PFSK-1 (cell line): Measurements from ENCODE around the gene CROCC2.

ENCODE experiments used
- FOXP2 ChIP-seq: optimal IDR thresholded peaks from 2 replicates; pipeline ENCODE3; 2011; ENCODE audit warnings: borderline replicate concordance, control low read depth, inconsistent platforms; ENCODE audit not compliant: insufficient read depth; ENCODE audit errors: extremely low read length, extremely low read depth
- POLR2AphosphoS5 ChIP-seq: IDR thresholded peaks from 2 replicates; pipeline ENCODE4 v1.6.1; 2012; ENCODE audit warnings: low read depth, mild to moderate bottlenecking, control low read depth, low read length, moderate library complexity
- REST ChIP-seq, 2 experiments: IDR thresholded peaks; 2 replicates each; pipeline versions ENCODE4 v1.6.1 to v1.8.0; 2011 to 2012; ENCODE audit warnings: low read depth in 2 of 2, low read length in 2 of 2, control low read depth in 1 of 2, inconsistent platforms in 1 of 2, mild to moderate bottlenecking in 1 of 2, moderate library complexity in 1 of 2; ENCODE audit not compliant: insufficient read depth in 1 of 2
- SIN3A ChIP-seq: IDR thresholded peaks from 2 replicates; pipeline ENCODE4 v1.6.1; 2012; ENCODE audit warnings: mild to moderate bottlenecking, low read length, moderate library complexity, borderline replicate concordance; ENCODE audit not compliant: insufficient read depth
- TAF1 ChIP-seq: IDR thresholded peaks from 2 replicates; pipeline ENCODE4 v1.6.1; 2012; ENCODE audit warnings: low read length, control low read depth, borderline replicate concordance; ENCODE audit not compliant: insufficient read depth

Gene CROCC2

GRCh38 chr2:240886678-240887609 is 19.2 kb upstream of the CROCC2 start:
- TF ChIP-seq SIN3A (no peak), REST (IDR thresholded peaks at IDR 0.05; ENCODE audit: insufficient read depth in 1 of 2, low read depth in 2 of 2, low read length in 2 of 2) (no peak), TAF1 (no peak), FOXP2 (no peak), POLR2AphosphoS5 (no peak)

GRCh38 chr2:240887631-240888030 is 18.5 kb upstream of the CROCC2 start:
- no peak for TF ChIP-seq FOXP2
- TF ChIP-seq TAF1: no peak
- TF ChIP-seq REST (IDR thresholded peaks at IDR 0.05; ENCODE audit: insufficient read depth in 1 of 2, low read depth in 2 of 2, low read length in 2 of 2): no peak
- TF ChIP-seq POLR2AphosphoS5: no peak
- TF ChIP-seq SIN3A: no peak

- TF ChIP-seq FOXP2 (no peak), TAF1 (no peak), POLR2AphosphoS5 (no peak), SIN3A (no peak), REST (IDR thresholded peaks at IDR 0.05; ENCODE audit: insufficient read depth in 1 of 2, low read depth in 2 of 2, low read length in 2 of 2) (no peak)
Observed at GRCh38 chr2:240888130-240888889, 17.8 kb upstream of the CROCC2 start.

GRCh38 chr2:240888890-240889573 is 17.1 kb upstream of the CROCC2 start:
- no peak for TF ChIP-seq SIN3A
- TF ChIP-seq REST (IDR thresholded peaks at IDR 0.05; ENCODE audit: insufficient read depth in 1 of 2, low read depth in 2 of 2, low read length in 2 of 2): no peak
- no peak for TF ChIP-seq FOXP2
- TF ChIP-seq TAF1: no peak
- TF ChIP-seq POLR2AphosphoS5: no peak
